IMR-90 (cell line): Measurements from ENCODE around the gene CCDC85B.
A peak's percentile ranks its signal among the peaks of the same experiment; 100 is the strongest.

Experiments
- CTCF ChIP-seq: conservative IDR thresholded peaks from 2 replicates; pipeline ENCODE4 v1.5.1; 2012; ENCODE audit warnings: mild to moderate bottlenecking, low read depth, low read length, improper control_type of control experiment
- ELK1 ChIP-seq: fragments of 150-350 bp; IDR thresholded peaks from 2 replicates; pipeline ENCODE4 v1.6.1; 2016; ENCODE audit warnings: low read depth, mild to moderate bottlenecking, low read length, moderate library complexity, borderline replicate concordance
- MXI1 ChIP-seq: IDR thresholded peaks from 2 replicates; pipeline ENCODE4 v1.6.1; 2012; ENCODE audit warnings: low read depth, mild to moderate bottlenecking, low read length, moderate library complexity, borderline replicate concordance
- NFE2L2 ChIP-seq: fragments of 150-350 bp; IDR thresholded peaks from 2 replicates; pipeline ENCODE4 v1.6.1; 2016; ENCODE audit warnings: low read depth, mild to moderate bottlenecking, low read length
- POLR2A ChIP-seq: IDR thresholded peaks from 2 replicates; pipeline ENCODE4 v1.6.1; 2012; ENCODE audit warnings: mild to moderate bottlenecking, low read depth, low read length
- RAD21 ChIP-seq: IDR thresholded peaks from 2 replicates; pipeline ENCODE4 v1.6.1; 2012; ENCODE audit warnings: low read length, improper control_type of control experiment
- USF2 ChIP-seq: fragments of 150-350 bp; IDR thresholded peaks from 2 replicates; pipeline ENCODE4 v1.6.1; 2017; ENCODE audit warnings: mild to moderate bottlenecking, antibody characterized with exemption, low read length, low read depth

DNA sequence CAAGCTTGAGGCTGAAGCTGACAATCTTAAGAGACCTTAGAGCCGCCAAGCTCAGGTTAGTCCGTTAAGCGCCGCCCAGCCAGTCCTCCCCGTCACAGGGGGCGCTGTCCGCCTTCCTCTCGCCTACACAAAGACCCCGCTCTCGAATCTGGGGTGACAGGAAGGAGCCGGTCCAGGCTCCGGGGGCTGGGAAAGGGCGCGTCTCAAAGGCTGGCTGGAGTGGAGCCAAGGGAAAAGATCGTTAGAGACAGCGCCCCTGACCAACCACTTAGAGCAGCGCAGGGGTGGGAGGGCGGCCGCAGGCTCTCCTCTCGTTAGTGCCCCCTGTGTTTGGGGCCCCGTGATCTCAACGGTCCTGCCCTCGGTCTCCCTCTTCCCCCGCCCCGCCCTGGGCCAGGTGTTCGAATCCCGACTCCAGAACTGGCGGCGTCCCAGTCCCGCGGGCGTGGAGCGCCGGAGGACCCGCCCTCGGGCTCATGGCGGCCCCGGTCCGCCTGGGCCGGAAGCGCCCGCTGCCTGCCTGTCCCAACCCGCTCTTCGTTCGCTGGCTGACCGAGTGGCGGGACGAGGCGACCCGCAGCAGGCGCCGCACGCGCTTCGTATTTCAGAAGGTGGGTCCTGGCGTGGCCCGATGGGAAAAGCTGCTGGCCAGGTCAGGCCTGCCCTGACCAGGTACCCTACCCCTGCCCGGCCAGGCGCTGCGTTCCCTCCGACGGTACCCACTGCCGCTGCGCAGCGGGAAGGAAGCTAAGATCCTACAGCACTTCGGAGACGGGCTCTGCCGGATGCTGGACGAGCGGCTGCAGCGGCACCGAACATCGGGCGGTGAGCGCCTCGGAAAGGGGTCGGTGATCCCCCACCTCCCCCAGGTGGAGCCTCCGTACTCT is 30.0 kb upstream of the CCDC85B start, which contains the start of gene MUS81:
- TF ChIP-seq POLR2A (peak; percentile 62; the same call in 1 of the 2 replicates), CTCF (peak; percentile 91), ELK1 (no peak), NFE2L2 (no peak), MXI1 (peak; percentile 18; the same call in 1 of the 2 replicates), USF2 (no peak), RAD21 (no peak)
